GM12801 (cell line): Measurements from ENCODE around the gene ARHGDIG.

ENCODE experiments used
- TF ChIP-seq, protein P1 (sequence below): IDR thresholded peaks from one replicate; pipeline ENCODE4 v1.5.1; 2011; ENCODE audit warnings: control low read depth; ENCODE audit not compliant: insufficient read length; ENCODE audit errors: extremely low read depth

ARHGDIG gene

DNA sequence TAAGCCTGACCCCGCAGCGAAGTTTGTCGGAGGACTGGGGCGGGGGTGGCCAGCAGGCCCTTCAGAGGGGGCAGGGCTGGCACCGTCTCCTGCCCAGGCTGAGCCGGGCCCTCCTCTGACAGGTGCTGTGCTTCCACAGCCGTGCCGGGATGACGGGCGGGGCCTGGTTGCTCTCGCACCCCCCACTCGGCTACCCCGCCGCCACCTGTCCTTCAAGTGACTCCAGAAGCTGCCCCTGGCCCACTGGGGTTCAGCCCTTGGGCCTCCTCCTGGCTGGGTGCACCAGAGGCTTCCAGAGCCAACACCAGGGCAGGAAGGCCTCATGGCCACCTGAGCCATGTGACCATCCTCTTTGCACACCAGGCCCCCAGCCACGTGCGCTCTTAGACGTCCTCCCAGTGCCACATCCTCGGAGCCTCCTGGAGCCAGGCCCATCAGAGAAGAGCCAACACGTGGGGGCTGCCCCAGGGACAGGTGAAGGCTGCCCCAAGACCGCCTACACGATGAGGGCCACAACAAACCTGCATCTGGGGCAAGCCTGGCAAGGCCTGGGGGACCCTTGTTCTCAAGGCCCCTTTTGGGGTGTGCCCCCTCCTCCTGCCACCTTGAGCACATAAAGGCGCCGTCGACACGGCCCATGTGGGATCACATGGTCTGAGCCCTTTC, 9.8 kb downstream of the ARHGDIG start:
- TF ChIP-seq, protein P1, sequence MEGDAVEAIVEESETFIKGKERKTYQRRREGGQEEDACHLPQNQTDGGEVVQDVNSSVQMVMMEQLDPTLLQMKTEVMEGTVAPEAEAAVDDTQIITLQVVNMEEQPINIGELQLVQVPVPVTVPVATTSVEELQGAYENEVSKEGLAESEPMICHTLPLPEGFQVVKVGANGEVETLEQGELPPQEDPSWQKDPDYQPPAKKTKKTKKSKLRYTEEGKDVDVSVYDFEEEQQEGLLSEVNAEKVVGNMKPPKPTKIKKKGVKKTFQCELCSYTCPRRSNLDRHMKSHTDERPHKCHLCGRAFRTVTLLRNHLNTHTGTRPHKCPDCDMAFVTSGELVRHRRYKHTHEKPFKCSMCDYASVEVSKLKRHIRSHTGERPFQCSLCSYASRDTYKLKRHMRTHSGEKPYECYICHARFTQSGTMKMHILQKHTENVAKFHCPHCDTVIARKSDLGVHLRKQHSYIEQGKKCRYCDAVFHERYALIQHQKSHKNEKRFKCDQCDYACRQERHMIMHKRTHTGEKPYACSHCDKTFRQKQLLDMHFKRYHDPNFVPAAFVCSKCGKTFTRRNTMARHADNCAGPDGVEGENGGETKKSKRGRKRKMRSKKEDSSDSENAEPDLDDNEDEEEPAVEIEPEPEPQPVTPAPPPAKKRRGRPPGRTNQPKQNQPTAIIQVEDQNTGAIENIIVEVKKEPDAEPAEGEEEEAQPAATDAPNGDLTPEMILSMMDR = no peak

DNA sequence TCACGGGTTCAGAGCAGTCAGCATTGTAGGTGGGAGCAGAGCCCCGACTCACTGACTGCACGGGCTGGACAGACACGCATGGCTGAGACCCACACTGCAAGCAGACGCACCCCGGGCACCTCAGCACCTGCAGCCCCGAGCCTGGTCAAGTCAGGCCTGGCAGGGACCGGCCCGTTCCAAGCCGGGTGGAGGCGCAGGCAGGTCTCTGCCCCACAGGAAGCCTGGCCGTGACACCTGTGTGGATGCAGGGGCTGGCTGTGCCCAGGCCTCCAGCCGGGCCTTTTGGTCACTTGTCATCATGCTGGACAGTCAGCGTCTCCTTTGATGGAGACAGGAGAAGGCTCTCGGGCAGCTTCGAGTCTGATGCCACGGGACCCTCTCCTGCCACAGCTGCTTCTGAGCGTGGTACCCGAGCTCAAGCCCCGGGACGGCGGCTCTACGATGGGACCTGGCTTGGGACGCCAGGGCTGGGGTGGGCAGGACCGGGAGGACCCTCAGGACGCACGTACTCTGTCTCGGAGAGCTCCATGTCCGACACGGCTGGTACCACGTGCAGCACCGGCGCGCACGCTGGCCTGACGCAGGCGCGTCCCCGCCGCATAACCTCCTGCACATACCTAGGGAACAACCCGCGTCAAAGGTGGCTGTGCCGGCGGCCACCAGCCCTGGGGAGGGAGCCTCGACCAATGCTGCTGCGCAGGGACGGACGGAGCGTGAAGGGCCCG, 10.5 kb downstream of the ARHGDIG start:
- TF ChIP-seq, protein P1 = no peak

DNA sequence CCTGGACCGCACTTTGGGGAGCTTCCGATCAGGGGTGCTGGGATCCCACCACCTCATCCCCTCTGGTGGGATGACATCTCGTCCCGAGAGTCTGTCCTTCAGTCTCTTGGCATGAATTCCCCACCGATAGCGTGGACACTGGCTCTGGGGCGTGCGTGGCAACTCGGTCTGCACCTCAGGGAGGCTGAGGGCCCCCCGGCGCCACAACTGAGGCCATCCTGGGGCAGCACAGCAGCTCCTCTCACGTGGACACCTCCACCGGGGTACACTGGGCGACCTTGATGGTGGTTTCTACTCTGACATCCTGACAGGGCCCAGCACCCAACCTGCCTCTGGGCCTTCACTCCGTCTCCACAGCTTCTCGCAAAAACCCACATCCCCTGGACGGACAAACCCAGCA, 11.1 kb downstream of the ARHGDIG start:
- TF ChIP-seq, protein P1 = no peak

DNA sequence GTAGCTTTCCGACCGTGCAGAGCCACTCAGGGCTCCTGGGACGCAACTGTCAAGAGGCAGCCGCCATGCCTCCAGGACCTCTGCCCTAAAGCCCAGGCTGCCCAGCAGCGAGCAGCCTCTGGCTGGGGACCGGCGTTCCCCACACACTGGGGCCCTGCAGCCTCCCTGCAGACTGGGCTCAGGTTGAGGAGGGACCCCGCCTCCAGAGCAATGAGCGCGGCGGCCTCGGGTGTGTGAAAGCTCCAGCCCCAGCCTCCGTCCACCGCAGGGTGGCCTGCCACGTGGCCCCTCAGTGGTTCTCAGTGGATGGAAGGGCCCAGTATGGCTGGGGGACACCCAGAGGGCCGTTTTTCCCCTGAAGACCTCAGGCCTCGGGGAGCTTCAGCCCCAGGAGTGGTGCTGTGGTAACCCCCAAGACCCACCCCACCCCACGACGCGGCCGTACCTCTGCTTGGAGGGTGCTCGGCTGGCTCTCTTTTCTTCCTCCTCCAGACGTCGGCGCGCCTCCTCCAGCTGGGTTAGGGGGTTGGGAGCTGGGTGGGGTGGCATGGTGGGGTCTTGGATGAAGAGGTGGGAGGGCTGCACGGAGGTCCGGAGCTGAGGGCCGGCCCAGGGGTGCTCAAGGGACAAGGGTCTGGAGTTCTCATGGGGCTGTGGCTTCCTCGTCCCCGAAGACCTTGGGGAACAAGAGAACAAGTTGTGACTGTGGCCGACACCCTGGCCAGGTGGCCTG, 12.8 kb downstream of the ARHGDIG start:
- TF ChIP-seq, protein P1 = no peak

DNA sequence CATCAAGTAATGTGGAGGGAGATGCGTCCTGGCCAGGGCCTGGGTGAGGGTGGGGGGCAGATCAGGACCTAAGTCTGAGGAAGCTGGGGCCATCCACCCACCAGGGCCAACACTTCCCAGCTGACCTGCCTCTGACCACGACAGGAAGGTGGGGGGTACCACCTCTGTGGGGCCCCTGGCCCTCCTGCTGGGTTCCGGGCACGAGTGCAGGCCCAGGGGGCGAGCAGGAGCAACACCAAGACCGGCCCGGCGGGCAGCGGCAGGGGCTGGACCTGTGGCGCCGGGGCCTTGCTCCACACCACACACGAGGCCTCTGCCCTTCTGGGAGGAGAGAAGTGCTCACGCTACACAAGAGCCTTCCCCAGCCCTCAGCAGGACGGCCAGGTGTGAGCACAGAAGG, 15.9 kb downstream of the ARHGDIG start:
- TF ChIP-seq, protein P1 = no peak

DNA sequence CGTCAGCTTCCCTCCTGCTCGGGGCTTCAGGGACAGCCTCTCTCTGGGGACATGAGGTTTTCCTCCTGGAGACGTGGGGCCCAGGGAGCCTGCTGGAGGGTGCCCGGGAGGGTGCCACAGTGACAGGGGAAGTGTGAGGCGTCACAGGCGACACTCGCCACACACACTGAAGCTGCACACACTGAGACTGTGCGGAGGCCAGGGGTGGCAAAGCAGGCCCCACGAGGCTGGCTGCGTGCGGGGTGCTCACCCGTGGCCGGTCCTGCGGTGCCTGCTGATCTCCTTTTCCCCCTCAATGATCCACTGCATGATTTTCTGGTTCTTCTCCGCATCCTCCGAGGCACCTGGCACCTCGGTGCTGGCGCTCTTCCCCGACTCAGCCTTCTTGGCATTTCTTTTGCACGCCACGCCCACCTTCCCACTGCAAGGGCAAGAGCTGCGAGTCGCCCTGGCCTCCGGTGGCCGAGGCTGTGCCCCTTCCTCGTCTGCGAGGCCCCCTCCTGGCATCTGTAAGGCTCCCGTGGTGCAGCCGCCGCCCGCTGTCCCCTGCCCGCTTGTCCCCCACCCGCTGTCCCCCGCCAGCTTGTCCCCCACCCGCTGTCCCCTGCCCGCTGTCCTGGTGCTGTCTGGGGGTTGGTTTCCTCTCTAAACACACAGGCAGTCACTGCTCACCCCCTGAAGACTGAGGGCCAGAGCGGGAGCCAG, 16.6 kb downstream of the ARHGDIG start:
- TF ChIP-seq, protein P1 = no peak

DNA sequence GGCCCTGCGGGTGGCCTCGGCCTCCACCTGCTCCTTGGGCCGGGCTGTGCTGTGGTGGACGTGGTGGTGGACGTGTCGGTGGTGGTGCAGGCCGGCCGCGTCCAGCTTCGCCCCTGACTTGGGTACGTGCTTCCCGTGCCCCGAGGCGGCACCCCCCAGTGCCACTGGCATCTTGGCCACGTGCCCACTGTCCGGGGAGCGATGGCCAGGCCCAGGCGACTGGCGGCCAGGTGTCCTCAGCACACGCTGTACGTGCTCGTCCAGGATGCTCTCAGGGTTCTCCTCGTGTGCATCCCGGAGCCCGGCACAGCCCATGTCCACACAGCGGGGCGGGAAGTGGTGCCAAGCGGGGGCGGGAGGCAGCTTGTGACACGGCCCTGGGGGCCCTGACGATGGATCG, 17.4 kb downstream of the ARHGDIG start:
- TF ChIP-seq, protein P1 = no peak
